WERI-Rb-1 (cell line): Measurements from ENCODE around the gene SH3RF1.
"Not testable (repeated sequence)": the region's sequence is repeated elsewhere in the genome, so short reads cannot be mapped to it uniquely, and the experiment has no call there.

Experiments
- DNase-seq: peaks from one replicate; pipeline ENCODE4 v3.0.0-alpha.2; 2020
- H3K27ac ChIP-seq: fragments of 250-450 bp; sonication (Bioruptor Pico); 2 replicates; pipeline ENCODE4 v1.5.1; 2020; ENCODE audit warnings: mild to moderate bottlenecking, moderate library complexity
- H3K27me3 ChIP-seq: fragments of 250-450 bp; sonication (Bioruptor Pico); 2 replicates; pipeline ENCODE4 v1.5.1; 2021; ENCODE audit warnings: mild to moderate bottlenecking, low read depth, moderate library complexity; ENCODE audit not compliant: insufficient read depth, severe bottlenecking
- H3K36me3 ChIP-seq: fragments of 250-450 bp; sonication (Bioruptor Pico); 2 replicates; pipeline ENCODE4 v1.5.1; 2020; ENCODE audit warnings: mild to moderate bottlenecking, moderate library complexity
- H3K4me3 ChIP-seq: 2 replicates; pipeline ENCODE4 v1.5.1; 2011; ENCODE audit warnings: low read depth, mild to moderate bottlenecking, control low read depth, low read length
- H3K9me3 ChIP-seq: fragments of 250-450 bp; sonication (Bioruptor Pico); 2 replicates; pipeline ENCODE4 v1.5.1; 2021; ENCODE audit warnings: mild to moderate bottlenecking, moderate library complexity; ENCODE audit not compliant: severe bottlenecking
- CTCF ChIP-seq: IDR thresholded peaks from 2 replicates; pipeline ENCODE4 v1.5.1; 2011; ENCODE audit warnings: low read depth, mild to moderate bottlenecking, control low read depth, inconsistent platforms, low read length

The SH3RF1 gene

DNA sequence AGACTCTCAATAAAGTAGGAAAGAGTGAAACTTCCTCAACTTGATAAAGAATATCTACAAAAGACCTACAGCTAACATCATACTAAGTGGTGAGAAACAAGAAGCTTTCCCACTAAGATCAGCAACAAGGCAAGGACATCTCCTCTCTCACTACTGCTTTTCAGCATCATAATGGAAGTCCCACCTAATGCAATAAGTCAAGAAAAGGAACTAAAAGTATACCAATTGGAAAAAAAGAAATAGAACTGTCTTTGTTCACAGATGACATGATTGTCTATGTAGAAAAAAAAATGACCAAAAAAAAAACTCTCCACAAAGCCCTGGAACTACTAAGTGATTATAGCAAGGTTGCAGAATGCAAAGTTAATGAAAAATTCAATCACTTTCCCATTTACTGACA, 25.1 kb upstream of the SH3RF1 start:
- DNase-seq, result no peak

GRCh38 chr4:169293343-169294176, 22.8 kb upstream of the SH3RF1 start:
- TF ChIP-seq CTCF, result no peak
- no peak for DNase-seq
- Histone ChIP-seq H3K9me3 (no peaks in the 10 kb centered on the region), H3K27ac (no peak overlapping the region), H3K27me3 (no peaks in the 10 kb centered on the region), H3K4me3 (no peak overlapping the region), H3K36me3 (no peaks in the 10 kb centered on the region)

More for the DNA sequence above, 25.1 kb upstream of the SH3RF1 start:
- TF ChIP-seq CTCF, result no peak
- Histone ChIP-seq H3K27me3 (no peaks in the 10 kb centered on the region), H3K27ac (no peak overlapping the region), H3K4me3 (no peak overlapping the region), H3K36me3 (no peaks in the 10 kb centered on the region), H3K9me3 (no peaks in the 10 kb centered on the region)

DNA sequence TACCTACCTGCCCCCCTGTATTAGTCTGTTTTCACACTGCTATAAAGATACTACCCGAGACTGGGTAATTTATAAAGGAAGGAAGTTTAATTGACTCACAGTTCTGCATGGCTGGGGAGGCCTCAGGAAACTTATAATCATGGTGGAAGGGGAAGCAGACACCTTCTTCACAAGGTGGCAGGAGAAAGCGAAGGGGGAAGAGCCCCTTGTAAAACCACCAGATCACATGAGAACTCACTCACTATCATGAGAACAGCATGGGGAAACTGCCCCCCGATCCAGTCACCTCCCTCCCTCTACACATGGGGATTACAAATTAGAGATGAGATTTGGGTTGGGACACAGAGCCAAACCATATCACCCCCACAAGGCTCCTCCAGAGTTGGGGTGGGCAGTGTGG, 17.2 kb upstream of the SH3RF1 start:
- H3K9me3 ChIP-seq, H3K27ac ChIP-seq, H3K4me3 ChIP-seq: not testable (repeated sequence)

GRCh38 chr4:169286562-169287301, 16.0 kb upstream of the SH3RF1 start:
- peak; percentile 60 for TF ChIP-seq CTCF
- DNase-seq, result peak; percentile 22
- H3K36me3 ChIP-seq, result no peaks in the 10 kb centered on the region
- H3K27me3 ChIP-seq, result no peaks in the 10 kb centered on the region
- no peak overlapping the region for H3K27ac ChIP-seq
- H3K4me3 ChIP-seq, result no peak overlapping the region
- no peaks in the 10 kb centered on the region for H3K9me3 ChIP-seq

More for the DNA sequence above, 17.2 kb upstream of the SH3RF1 start:
- H3K36me3 ChIP-seq, H3K27me3 ChIP-seq, DNase-seq: not testable (repeated sequence)

DNA sequence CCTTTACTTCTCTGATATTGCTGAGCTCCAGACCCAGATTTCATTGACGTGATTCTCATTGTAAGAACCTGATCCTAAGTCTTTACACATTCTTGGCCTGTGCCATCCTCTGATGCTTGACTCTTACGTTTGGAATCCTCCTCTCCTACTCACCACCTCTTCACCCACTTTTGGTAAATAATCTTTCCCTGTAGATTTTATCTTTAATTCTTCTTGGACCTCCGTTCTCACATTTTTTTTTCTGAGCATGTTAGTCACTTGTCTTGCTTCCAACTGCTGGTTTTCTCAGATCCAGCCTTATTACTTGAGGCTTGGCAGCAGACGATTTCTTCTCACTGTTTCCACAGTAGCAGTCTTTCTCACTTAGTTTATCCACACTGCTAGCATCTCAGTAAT, 12.4 kb upstream of the SH3RF1 start:
- no peak for TF ChIP-seq CTCF
- Histone ChIP-seq H3K4me3 (no peak overlapping the region), H3K27me3 (no peaks in the 10 kb centered on the region), H3K27ac (no peak overlapping the region), H3K36me3 (no peaks in the 10 kb centered on the region), H3K9me3 (no peaks in the 10 kb centered on the region)
- DNase-seq, result no peak

GRCh38 chr4:169282429-169283113, 11.8 kb upstream of the SH3RF1 start:
- no peaks in the 10 kb centered on the region for H3K36me3 ChIP-seq
- DNase-seq, result no peak
- H3K27ac ChIP-seq, result no peak overlapping the region
- H3K9me3 ChIP-seq, result no peaks in the 10 kb centered on the region
- no peak overlapping the region for H3K4me3 ChIP-seq
- TF ChIP-seq CTCF, result no peak
- no peaks in the 10 kb centered on the region for H3K27me3 ChIP-seq
